ENCODE measurements around the gene ZC3H12C.
"Not testable (repeated sequence)": the region's sequence is repeated elsewhere in the genome, so short reads cannot be mapped to it uniquely, and the experiment has no call there.

DNA sequence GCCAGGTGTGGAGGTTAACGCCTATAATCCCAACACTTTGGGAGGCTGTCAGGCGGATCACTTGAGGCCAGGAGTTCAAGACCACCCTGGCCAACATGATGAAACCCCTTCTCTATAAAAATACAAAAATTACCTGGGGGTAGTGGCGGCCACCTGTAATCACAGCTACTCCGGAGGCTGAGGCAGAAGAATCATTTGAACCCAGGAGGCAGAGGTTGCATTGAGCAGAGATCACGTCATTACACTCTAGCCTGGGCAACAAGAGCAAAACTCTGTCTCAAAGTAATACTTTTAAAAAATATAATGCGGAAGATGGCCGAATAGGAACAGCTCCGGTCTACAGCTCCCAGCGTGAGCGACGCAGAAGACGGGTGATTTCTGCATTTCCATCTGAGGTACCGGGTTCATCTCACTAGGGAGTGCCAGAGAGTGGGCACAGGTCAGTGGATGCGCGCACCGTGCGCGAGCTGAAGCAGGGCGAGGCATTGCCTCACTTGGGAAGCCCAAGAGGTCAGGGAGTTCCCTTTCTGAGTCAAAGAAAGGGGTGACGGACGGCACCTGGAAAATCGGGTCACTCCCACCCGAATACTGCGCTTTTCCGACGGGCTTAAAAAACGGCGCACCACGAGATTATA, 115.6 kb downstream of the ZC3H12C start:
- not testable (repeated sequence) for TF ChIP-seq POLR2A (IDR thresholded peaks at IDR 0.05; ENCODE audit: low read length); GATA1 (IDR thresholded peaks at IDR 0.05; ENCODE audit: low read depth, low read length)

Data from erythroblast (primary cell).